Endometrium (tissue), 2 donors: ENCODE results near the gene SLU7.
A peak's percentile ranks its signal among the peaks of the same experiment; 100 is the strongest.

Experiments used
- FAIRE-seq: peaks from 2 replicates; lab custom pipeline; 2012; peaks lifted over from hg19 to GRCh38; lab: Jason Lieb, UNC
- donor health status: control.
- donor health status: control.

The SLU7 gene

GRCh38 chr5:160419458-160420330 lies 813 bp upstream of the SLU7 start:
- FAIRE-seq = peak; percentile 53

GRCh38 chr5:160399402-160400353 lies 19.2 kb downstream of the SLU7 start, which contains the start of gene FAM200C:
Gene FAM200C (minus strand): TSS chr5:160400054. CDS start chr5:160395490, 4,564 bp downstream.
- FAIRE-seq = peak; percentile 93

GRCh38 chr5:160398806-160399205 lies 20.1 kb downstream of the SLU7 start:
- FAIRE-seq = no peak

GRCh38 chr5:160397492-160397891 lies 21.4 kb downstream of the SLU7 start:
- FAIRE-seq = no peak

- FAIRE-seq = no peak
Measured at GRCh38 chr5:160395111-160395510, 23.8 kb downstream of the SLU7 start.

- FAIRE-seq = peak; percentile 94
Measured at GRCh38 chr5:160390787-160391696, 27.8 kb downstream of the SLU7 start.

- no peak for FAIRE-seq
Measured at GRCh38 chr5:160387445-160387844, 31.4 kb downstream of the SLU7 start.

- no peak for FAIRE-seq
Measured at GRCh38 chr5:160385496-160385895, 33.4 kb downstream of the SLU7 start.

GRCh38 chr5:160384681-160385080 lies 34.2 kb downstream of the SLU7 start:
- FAIRE-seq = no peak

- FAIRE-seq = no peak
Measured at GRCh38 chr5:160382346-160382745, 36.5 kb downstream of the SLU7 start.

- no peak for FAIRE-seq
Measured at GRCh38 chr5:160380041-160380440, 38.8 kb downstream of the SLU7 start.

- no peak for FAIRE-seq
Measured at GRCh38 chr5:160379511-160379910, 39.4 kb downstream of the SLU7 start.

- no peak for FAIRE-seq
Measured at GRCh38 chr5:160378330-160378729, 40.6 kb downstream of the SLU7 start.

- FAIRE-seq = no peak
Measured at GRCh38 chr5:160377651-160378050, 41.2 kb downstream of the SLU7 start.

- FAIRE-seq = no peak
Measured at GRCh38 chr5:160376416-160376815, 42.5 kb downstream of the SLU7 start.

- no peak for FAIRE-seq
Measured at GRCh38 chr5:160375701-160376100, 43.2 kb downstream of the SLU7 start.

- no peak for FAIRE-seq
Measured at GRCh38 chr5:160375166-160375565, 43.7 kb downstream of the SLU7 start.

GRCh38 chr5:160371294-160371693 lies 47.6 kb downstream of the SLU7 start:
- FAIRE-seq = no peak

- no peak for FAIRE-seq
Measured at GRCh38 chr5:160370713-160371034, 48.2 kb downstream of the SLU7 start.

GRCh38 chr5:160369990-160370712 lies 48.7 kb downstream of the SLU7 start, which contains the start of gene C1QTNF2:
Gene C1QTNF2 (minus strand): TSS chr5:160370626. CDS start chr5:160355011, 15,615 bp downstream.
- FAIRE-seq = no peak

GRCh38 chr5:160367885-160368284 lies 51.0 kb downstream of the SLU7 start:
- no peak for FAIRE-seq
